K562 (cell line): ENCODE results near the gene SPTBN2. TPM values are rescaled to one million over a fixed set of nuclear protein-coding genes. Genes with fewer than 3 reads are reported as not detected.

ENCODE experiments used
- ATAC-seq: fragments of 200-7000 bp; cut with Tn5 transposase; 3 replicates; pipeline ENCODE4 v1.9.1; 2020; ENCODE audit warnings: moderate library complexity
- BruUV-seq: library from RNA; stranded (reverse); fragments of 400-500 nt; replicated peaks from 2 replicates; lab custom pipeline; 2021; lab: Mats Ljungman, UMichigan
- CTCF ChIA-PET: fragments of 300-600 bp; formaldehyde crosslinking; extraction: SDS; loops from one replicate; lab custom pipeline; 2021; ENCODE audit warnings: low intra/inter-chr PET ratio; lab: Yijun Ruan, JAX
- POLR2A ChIA-PET: fragments of 300-600, 350-650 bp; sonication (Branson Sonifier 250); formaldehyde crosslinking; extraction: SDS; loops from one replicate; lab custom pipeline; 2021; ENCODE audit warnings: antibody characterized with exemption, inconsistent platforms; lab: Yijun Ruan, JAX
- DNase-seq, 4 experiments: peaks; one replicate each; pipeline versions ENCODE4 v3.0.0 to v3.0.0-alpha.2; 2011 to 2018; ENCODE audit warnings: low spot score in 3 of 4, mixed read lengths in 3 of 4; ENCODE audit errors: extremely low read depth in 1 of 4
- FAIRE-seq: peaks from 2 replicates; lab custom pipeline; 2011; peaks lifted over from hg19 to GRCh38; lab: Jason Lieb, UNC
- H2AFZ ChIP-seq: 2 replicates; pipeline ENCODE4 v1.6.0; 2011; ENCODE audit warnings: low read depth, low read length, control low read depth, inconsistent platforms
- H3K27ac ChIP-seq: fragments of 200-600 bp; 3 replicates; pipeline ENCODE4 v1.8.0; 2011; ENCODE audit warnings: low read depth, mild to moderate bottlenecking, control low read depth, inconsistent platforms, low read length, moderate library complexity, mixed read lengths; ENCODE audit errors: extremely low read depth
- H3K27me3 ChIP-seq, 2 experiments: fragments of 300-600 bp in 1 of 2; 2 replicates in 1 of 2; 3 replicates in 1 of 2; pipeline versions ENCODE4 v1.6.0 to v1.8.0; 2011; ENCODE audit warnings: inconsistent platforms in 2 of 2, low read length in 2 of 2, mild to moderate bottlenecking in 1 of 2, mixed read lengths in 1 of 2, moderate library complexity in 1 of 2; ENCODE audit not compliant: control insufficient read depth in 2 of 2, insufficient read depth in 2 of 2
- H3K36me3 ChIP-seq: fragments of 300-600 bp; 3 replicates; pipeline ENCODE4 v1.8.0; 2011; ENCODE audit warnings: mild to moderate bottlenecking, low read length, inconsistent platforms; ENCODE audit not compliant: control insufficient read depth, insufficient read depth
- H3K4me1 ChIP-seq, 2 experiments: fragments of 200-600 bp in 1 of 2; replicated peaks in 1 of 2; 2 replicates in 1 of 2; 3 replicates in 1 of 2; pipeline versions ENCODE4 v1.5.1 to v1.8.0; 2011; ENCODE audit warnings: inconsistent platforms in 2 of 2, low read length in 2 of 2, mild to moderate bottlenecking in 1 of 2, mixed read lengths in 1 of 2, moderate library complexity in 1 of 2; ENCODE audit not compliant: control insufficient read depth in 2 of 2, insufficient read depth in 2 of 2
- H3K4me2 ChIP-seq: 2 replicates; pipeline ENCODE4 v1.6.1; 2011; ENCODE audit warnings: low read length, control low read depth, inconsistent platforms, mixed read lengths; ENCODE audit not compliant: insufficient read depth
- H3K4me3 ChIP-seq: fragments of 200-600 bp; sonication (generic), shearing (Covaris generic); 2 replicates; pipeline ENCODE4 v1.5.1; 2016; ENCODE audit warnings: control low read depth, inconsistent platforms
- H3K79me2 ChIP-seq: fragments of 200-600 bp; 3 replicates; pipeline ENCODE4 v1.8.0; 2011; ENCODE audit warnings: low read length, inconsistent platforms; ENCODE audit not compliant: control insufficient read depth, insufficient read depth
- H3K9ac ChIP-seq, 2 experiments: 2 replicates each; pipeline versions ENCODE4 v1.6.0 to v1.6.1; 2011; ENCODE audit warnings: low read depth in 2 of 2, low read length in 2 of 2, control low read depth in 1 of 2, inconsistent platforms in 1 of 2, mild to moderate bottlenecking in 1 of 2, mixed read lengths in 1 of 2; ENCODE audit not compliant: insufficient read depth in 1 of 2
- H3K9me1 ChIP-seq: one replicate; pipeline ENCODE4 v1.6.0; 2011; ENCODE audit warnings: inconsistent platforms, mild to moderate bottlenecking, low read length, moderate library complexity; ENCODE audit not compliant: control insufficient read depth, insufficient read depth
- H3K9me3 ChIP-seq: replicated peaks from 2 replicates; pipeline ENCODE4 v1.5.1; 2011; ENCODE audit warnings: low read depth, low read length, inconsistent platforms; ENCODE audit not compliant: control insufficient read depth, insufficient read depth
- H4K20me1 ChIP-seq: replicated peaks from 2 replicates; pipeline ENCODE4 v1.6.1; 2011; ENCODE audit warnings: low read length, inconsistent platforms, mixed read lengths; ENCODE audit not compliant: control insufficient read depth, insufficient read depth
- CHD2 ChIP-seq: IDR thresholded peaks from 2 replicates; pipeline ENCODE4 v1.6.1; 2011; ENCODE audit warnings: low read depth, low read length
- DMBX1 ChIP-seq: fragments of 250-450 bp; sonication (Bioruptor Pico); IDR thresholded peaks from 2 replicates; pipeline ENCODE4 v1.8.0; 2022; ENCODE audit warnings: inconsistent platforms, mild to moderate bottlenecking, moderate library complexity, borderline replicate concordance
- EZH2 ChIP-seq: IDR thresholded peaks from 2 replicates; pipeline ENCODE4 v1.6.1; 2012; ENCODE audit warnings: low read depth, mild to moderate bottlenecking, inconsistent platforms, low read length, borderline replicate concordance
- MAFK ChIP-seq: IDR thresholded peaks from 2 replicates; pipeline ENCODE4 v1.6.1; 2011; ENCODE audit warnings: low read length, improper control_type of control experiment
- TFAM ChIP-seq: fragments of 250-450 bp; sonication (Bioruptor Pico); conservative IDR thresholded peaks from 2 replicates; pipeline ENCODE4 v1.5.0; 2021; ENCODE audit warnings: mild to moderate bottlenecking, moderate library complexity
- WGBS: fragments of 100-300 bp; shearing (Covaris generic); methylation state at CpG from one replicate; pipeline ENCODE4 v1.1.6; 2016; ENCODE audit warnings: low coverage, mixed read lengths; ENCODE audit not compliant: insufficient coverage; ENCODE audit errors: missing lambda C conversion rate; 5-methylcytosine and 5-hydroxymethylcytosine counted together
- in situ Hi-C: fragments of 300-500 bp; cut with MboI; formaldehyde crosslinking; loops from 4 replicates; pipeline ENCODE4 v1.15.0; 2018; ENCODE audit warnings: inconsistent platforms, mixed read lengths
- intact Hi-C: fragments of 100-400 bp; cut with micrococcal nuclease; formaldehyde crosslinking; loops from 2 replicates; pipeline ENCODE4 v1.14.2; 2022
- polyA plus RNA-seq, 8 experiments: library from polyadenylated mRNA; depleted of rRNA in 4 of 8; stranded (reverse) in 5 of 8; unstranded in 3 of 8; fragments of >200 nt; fragmentation: Nextera tagmentation in 2 of 8; fragmentation: Illumina TruSeq in 1 of 8; extraction: Ambion mirVana in 2 of 8; extraction: Trizol in 1 of 8; gene quantifications; 2 replicates each; pipeline versions ENCODE4 v1.2.1 to v1.2.3, GENCODE V29; 2011 to 2014; ENCODE audit warnings: inconsistent platforms in 1 of 8, missing spikeins in 1 of 8
- total RNA-seq, 7 experiments: library from RNA; depleted of rRNA in 6 of 7; stranded (reverse); fragments of >200 nt in 6 of 7; fragmentation: Illumina TruSeq in 2 of 7; extraction: Trizol in 2 of 7; gene quantifications; 2 replicates each; pipeline versions ENCODE4 v1.2.1 to v1.2.3, GENCODE V29; 2011 to 2021; ENCODE audit warnings: low replicate concordance in 1 of 7
- TF ChIP-seq, protein P1 (sequence below): fragments of 450-650 bp; formaldehyde crosslinking; IDR thresholded peaks from 2 replicates; pipeline ENCODE4 v1.4.0; 2022; ENCODE audit warnings: missing genetic modification characterization

SPTBN2 gene
- total and polyA plus RNA-seq, 9 of the 15 experiments (the other 6 are each of a cell fraction or from before 2014, with no cell fraction given): 0.38 to 56.5 (median 19.7) TPM

DNA sequence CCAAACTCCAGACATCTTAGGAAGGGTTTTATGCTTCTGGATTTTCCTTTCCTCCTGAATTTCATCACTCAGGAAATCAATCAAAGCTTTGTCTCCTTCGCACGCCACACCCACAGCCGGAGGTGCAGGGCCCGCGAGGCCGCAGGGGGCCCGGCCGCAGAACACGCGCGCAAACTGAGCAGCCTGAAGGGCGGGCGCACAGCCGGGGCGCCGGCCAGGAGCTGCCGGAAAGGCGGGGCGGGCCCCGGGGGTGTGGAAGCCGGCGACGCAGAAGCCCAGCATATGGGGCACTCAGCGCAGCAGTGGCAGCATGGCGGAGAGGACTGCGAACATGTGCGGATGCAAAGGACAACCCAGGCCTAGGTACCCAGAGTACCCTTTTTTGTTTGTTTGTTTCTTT is 33.1 kb upstream of the SPTBN2 start:
- in situ Hi-C loops: no loop called here
- no peak overlapping the region for H3K4me2 ChIP-seq
- 93% methylated on average over 21 of the region's 27 CpGs for WGBS
- ATAC-seq: no peak
- no peaks in the 10 kb centered on the region for H4K20me1 ChIP-seq
- H3K4me3 ChIP-seq: no peak overlapping the region
- H2AFZ ChIP-seq: no peak overlapping the region
- no peaks in the 10 kb centered on the region for H3K9me1 ChIP-seq
- no peaks in the 10 kb centered on the region for H3K27me3 ChIP-seq
- no peak for FAIRE-seq
- ChIA-PET CTCF (no interaction called here), POLR2A (interaction anchor here (0.5 kb wide), 1 partner anchor 58 kb away, joined by 3 read pairs; no protein-coding TSS in a partner anchor)
- no peaks in the 10 kb centered on the region for H3K9me3 ChIP-seq
- H3K79me2 ChIP-seq: no peaks in the 10 kb centered on the region
- intact Hi-C loops: no loop called here
- TF ChIP-seq TFAM (no peak), CHD2 (no peak), MAFK (no peak), DMBX1 (no peak), EZH2 (no peak)
- TF ChIP-seq, protein P1, sequence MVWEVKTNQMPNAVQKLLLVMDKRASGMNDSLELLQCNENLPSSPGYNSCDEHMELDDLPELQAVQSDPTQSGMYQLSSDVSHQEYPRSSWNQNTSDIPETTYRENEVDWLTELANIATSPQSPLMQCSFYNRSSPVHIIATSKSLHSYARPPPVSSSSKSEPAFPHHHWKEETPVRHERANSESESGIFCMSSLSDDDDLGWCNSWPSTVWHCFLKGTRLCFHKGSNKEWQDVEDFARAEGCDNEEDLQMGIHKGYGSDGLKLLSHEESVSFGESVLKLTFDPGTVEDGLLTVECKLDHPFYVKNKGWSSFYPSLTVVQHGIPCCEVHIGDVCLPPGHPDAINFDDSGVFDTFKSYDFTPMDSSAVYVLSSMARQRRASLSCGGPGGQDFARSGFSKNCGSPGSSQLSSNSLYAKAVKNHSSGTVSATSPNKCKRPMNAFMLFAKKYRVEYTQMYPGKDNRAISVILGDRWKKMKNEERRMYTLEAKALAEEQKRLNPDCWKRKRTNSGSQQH (CRISPR knock-in tag): no peak
- no peak overlapping the region for H3K27ac ChIP-seq
- no TSS peak for BruUV-seq
- H3K36me3 ChIP-seq: no peaks in the 10 kb centered on the region
- no peak for DNase-seq
- H3K9ac ChIP-seq: no peak overlapping the region
- H3K4me1 ChIP-seq: 0 out of 5 replicates have a peak, but pooled peaks cover 0 to 3% of the 10 kb centered on the region in 2 experiments
